Frontal cortex (tissue), 4 donors: ENCODE results near the gene SLC5A6. TPM values are rescaled to one million over a fixed set of nuclear protein-coding genes. Genes with fewer than 3 reads are reported as not detected.
A peak's percentile ranks its signal among the peaks of the same experiment; 100 is the strongest.

Source experiments
- DNase-seq, 2 donors: peaks; one replicate each; pipeline ENCODE4 v3.0.0; 2012; ENCODE audit warnings: low spot score in 2 of 2
- FAIRE-seq: peaks from 2 replicates; lab custom pipeline; 2012; peaks lifted over from hg19 to GRCh38; lab: Jason Lieb, UNC
- total RNA-seq: library from RNA; depleted of rRNA; stranded (reverse); fragments of >200 nt; gene quantifications from one replicate; pipeline ENCODE4 v1.2.3, GENCODE V29; 2014
- donor health status: control.
- donor health status: control.
- donor health status: control.

SLC5A6 gene
- total RNA-seq = 17.1 TPM

DNA sequence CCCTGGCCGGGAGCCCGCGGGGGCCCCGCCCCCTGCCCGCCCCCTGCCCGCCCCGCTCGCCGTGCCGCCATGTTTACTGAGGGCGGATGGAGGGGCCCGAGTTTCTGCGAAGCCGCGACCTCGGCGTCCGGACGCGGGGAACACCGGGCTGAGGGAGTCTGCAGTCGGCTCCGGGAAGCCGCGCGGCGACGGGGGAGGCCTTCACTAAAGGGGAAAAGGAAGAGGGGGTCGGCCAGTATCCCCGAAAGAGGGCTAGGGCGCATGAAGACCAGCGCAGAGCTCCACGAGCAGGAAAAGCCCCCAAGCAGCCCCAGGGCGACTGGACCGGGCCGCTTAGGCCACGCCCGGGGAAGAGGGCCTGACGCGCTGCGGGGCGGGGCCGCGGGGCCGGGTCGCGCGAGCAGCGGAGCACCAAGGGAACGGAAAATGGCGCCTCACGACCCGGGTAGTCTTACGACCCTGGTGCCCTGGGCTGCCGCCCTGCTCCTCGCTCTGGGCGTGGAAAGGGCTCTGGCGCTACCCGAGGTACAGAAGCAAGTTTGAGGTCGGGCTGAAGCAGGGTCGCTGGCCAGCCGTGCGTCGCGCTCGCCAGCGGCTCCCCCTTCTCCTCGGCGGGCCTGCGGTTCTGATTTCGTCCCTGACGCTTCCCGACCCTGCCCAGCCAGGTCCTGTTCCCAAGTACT lies at the start of gene SLC5A6, which contains the start of gene ATRAID:
SLC5A6 (minus strand) TSS at position 326 of the 683 bp plus-strand sequence. CDS start 4,618 bp downstream, outside the sequence.
ATRAID (plus strand) TSS at position 99 of the 683 bp plus-strand sequence; CDS start at position 427, 328 bp downstream.
- FAIRE-seq = no peak
- peak; percentile 94 for DNase-seq

DNA sequence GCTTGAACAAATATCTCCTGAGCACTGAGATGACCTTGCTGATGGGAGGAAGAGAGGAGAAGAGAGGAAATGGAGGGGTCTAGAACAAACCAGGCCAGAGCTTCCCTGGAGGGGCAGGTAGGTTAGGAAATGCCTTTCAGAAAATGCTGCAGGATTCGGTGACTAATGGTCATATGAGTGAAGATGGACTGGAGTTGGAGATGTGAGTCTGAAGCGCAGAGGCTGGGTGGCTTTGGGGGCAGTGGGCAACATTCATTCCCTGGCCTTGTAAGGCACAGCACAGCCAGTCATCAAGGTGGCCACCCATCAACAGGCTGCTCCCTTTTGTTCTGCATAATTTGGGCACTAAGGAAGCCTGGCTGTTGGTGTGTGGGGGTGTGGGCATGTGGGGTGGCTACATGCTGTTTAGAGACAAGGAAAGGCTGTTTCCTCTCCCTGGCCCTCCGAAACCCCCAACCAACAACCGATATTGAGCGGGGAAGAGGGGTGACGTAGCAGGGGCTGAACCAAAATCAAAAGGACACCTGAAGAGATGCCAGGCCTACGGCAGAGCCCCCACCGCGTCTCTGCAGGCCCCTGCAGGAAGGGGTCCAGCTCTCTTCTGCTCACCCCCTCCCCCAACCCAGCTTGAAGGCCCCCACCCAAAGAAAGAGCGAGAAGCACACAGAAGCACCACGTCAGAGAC lies 49.3 kb upstream of the SLC5A6 start:
- FAIRE-seq = no peak

DNA sequence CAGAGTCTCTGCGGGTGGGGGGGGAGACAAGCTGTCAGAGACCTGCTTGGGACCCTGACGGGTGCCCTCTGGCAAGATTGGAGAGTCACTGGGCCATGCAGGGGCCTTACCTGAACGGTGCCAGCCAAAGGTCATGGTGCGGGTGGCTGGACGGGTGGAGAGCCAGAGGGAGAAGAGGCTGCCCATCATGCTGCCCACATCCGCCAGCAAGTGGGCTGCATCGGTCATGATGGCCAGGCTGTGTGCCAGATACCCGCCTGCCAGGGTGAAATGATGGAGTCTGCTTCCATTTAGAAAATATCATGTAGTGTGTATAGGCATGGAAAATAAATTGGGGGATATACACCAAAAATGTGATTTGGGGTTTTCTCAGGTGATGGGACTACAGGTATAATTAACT lies 46.0 kb upstream of the SLC5A6 start:
- DNase-seq (no peak), FAIRE-seq (no peak)

More for the DNA sequence above, 49.3 kb upstream of the SLC5A6 start:
- DNase-seq = no peak

DNA sequence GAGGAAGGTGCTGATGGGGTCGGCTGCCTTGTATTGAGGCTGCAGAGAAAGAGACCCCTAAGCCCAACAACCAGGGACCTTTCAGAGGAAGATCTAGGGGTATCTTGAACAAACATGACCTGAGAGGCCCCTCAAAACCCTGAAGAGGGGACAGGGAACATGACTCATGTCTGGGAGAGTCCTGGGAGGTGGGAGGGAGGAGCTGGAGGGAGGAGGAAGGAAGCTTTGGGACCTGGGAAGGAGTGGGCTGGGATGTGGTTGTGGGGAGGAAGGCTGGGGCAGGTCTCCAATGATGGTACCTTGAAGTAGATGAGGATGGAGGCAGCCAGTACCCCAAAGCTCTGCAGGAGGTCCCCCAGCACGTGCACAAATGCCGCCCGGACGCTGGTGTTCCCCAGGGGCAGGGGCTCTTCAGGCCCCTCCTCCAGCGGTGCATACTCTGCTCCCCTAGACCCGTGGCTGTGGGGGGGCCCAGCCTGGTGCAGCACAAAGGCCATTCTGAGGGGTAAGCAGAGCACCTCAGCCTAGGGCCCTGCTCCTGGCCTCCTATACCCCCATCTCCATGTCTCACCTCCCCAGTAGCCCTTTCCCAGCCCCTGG lies 44.9 kb upstream of the SLC5A6 start:
- FAIRE-seq (no peak), DNase-seq (no peak)

DNA sequence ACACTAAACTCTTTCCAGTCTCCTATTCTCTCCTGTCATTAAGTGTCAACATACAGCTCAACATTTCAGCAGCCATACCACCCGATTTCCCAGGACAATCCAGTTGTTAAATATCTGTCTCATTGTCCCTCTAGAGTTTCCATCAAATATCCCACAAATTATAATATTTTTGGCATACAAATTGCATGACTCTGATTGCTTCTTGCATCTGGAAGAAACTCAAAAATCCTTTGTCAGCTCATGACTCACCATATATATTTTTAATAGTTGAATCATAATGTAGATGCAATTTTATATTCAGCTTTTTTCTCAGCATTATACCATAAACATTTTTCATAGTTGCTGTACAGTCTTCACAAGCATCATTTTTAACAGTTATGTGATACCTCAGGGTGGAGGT lies 43.6 kb upstream of the SLC5A6 start:
- FAIRE-seq = no peak
- DNase-seq = no peak

DNA sequence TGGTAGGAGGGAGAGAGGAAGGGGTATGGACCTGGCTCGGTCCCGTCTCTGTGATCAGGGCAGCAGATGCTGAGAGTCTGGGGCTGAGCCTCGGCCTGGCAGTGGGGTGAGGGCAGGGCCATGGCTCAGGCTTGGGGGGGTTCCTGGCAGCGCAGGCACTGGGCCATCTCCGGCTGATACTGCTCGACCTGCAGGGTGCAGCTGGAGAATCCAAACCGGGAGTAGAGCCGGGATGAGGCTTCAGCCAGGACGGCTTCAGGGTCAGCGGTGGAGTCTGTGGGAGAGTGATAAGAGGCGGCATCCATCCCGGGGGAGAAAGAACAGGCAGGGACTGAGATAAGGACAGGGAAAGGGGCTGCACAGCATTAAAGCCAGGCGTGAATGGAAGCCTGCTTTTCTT lies 43.1 kb upstream of the SLC5A6 start:
- DNase-seq (no peak), FAIRE-seq (no peak)

DNA sequence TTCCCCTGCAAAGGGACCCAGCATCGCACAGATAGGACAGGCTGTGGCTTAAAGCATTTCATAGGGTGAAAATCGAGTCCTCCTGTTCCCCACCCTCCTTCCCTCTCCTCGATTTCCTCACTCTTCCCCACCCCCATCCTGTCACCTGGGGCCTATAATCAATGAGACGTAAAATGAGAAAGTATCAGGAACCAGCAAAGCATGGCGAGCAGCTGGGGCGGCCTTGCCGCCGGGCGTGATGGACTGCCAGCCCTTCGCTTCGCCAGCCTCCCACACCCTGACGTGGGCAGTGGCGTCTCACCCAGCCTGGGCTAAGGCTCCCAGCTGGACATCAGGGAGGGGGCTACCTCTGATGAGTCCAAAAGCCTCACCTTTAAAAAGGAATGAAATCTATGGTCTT lies 39.7 kb upstream of the SLC5A6 start:
- no peak for DNase-seq
- no peak for FAIRE-seq

DNA sequence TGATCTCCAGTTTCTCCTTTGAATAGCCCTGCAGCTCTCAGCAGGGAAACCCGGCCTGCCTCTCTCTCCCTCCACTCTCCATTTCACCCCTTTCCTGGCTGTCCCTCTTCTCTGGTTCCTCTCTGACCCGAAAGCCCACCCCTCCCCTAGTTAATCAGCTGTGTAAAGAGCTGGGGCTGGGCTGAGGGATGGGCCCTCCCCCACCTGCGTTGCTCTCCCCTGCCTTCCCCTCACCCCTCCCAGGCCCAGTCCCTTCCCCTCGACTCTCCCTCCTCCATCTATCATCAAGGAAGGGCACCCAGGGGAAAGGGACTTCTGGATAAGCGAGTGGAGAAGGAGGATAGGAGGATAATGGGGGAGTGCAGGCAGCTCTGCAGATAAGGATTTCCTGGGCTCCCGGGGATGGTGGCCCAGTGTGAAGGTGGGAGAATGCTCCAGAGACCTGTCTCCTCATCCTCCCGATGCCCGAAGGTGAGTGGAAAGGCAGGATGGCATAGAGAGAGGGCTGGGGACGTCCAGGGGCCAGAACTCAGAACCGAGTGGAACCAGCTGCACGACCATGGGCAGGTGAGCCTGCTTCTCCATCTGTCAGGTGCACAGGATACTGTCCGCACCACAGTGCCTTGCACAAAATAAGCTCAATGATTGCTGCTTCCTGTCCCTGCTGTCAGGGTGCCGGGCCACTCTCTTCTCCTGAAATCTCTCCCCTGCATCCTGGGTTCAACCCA lies 38.7 kb upstream of the SLC5A6 start:
- FAIRE-seq (no peak), DNase-seq (no peak)

DNA sequence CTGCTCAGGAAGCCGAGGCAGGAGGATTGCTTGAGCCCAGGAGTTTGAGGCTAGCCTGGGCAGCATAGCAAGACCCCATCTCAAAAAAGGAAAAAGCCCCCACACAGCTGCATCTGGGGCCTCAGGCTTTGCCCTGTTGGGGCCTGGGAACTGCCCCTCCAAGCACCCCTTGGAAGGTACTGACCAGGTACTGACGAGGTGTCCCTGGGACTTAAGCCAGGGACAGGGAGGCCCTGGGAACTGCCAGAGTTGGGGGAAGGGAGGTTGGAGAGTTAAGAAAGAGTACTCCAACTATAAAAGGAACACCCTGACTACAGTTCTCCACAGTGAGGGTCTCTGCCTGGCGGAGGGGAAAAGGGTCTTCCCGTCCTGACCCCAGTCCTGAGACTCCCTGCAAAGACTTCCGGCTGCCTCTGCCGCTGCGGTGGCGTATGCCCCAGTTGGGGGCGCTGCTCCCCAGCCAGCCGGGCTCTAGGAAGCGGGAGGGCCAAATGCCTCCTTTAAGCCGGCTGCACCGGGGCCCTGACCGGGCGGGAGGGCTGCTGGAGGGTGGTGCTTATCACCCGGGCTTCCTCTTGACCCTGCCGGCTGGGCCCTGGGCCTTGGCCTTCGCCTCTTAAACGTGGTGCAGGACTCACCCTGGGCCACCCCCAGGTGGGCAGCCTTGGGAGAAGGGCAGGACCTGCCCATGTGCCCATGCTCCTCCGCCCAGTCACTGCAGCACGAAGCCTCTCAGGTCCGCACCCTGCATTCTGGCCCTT lies 38.0 kb upstream of the SLC5A6 start:
- DNase-seq (peak in 1 of 2 donors; percentile 60), FAIRE-seq (no peak)

DNA sequence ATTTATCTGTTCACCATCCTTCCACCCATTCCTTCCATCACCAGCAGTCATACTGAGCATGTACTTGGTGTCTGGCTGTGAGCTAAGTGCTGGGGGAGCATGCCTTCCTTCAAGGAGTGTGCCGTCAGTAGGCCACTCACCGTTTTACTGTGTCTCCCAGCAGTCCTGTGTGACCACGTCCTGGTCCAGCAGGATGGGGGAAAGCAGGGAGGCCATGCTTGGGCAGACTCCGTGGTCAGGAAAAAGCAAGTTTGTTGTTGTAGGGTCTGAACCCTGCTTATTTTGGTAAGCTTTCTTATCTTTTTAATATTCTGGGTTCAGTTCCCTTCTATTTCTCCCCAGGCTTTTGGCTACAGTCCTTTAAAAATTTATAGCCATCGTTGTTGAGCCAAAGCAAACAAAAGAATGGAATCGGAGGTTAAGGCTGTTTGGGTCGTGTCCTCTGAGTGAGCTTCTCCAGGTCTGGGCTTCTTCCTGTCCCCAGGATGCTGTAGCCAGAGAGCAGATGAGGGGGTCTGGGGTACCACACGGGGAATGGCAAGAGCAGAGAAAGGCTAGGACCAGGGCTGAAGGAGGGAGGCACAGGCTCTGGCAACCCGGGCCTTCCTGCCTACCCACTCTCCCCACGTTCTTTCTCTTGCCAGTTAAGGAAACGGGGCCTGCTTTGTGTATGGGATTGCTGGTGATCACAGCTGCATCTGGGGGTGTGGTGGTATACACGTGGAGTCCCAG lies 37.3 kb upstream of the SLC5A6 start:
- FAIRE-seq (no peak), DNase-seq (no peak)

DNA sequence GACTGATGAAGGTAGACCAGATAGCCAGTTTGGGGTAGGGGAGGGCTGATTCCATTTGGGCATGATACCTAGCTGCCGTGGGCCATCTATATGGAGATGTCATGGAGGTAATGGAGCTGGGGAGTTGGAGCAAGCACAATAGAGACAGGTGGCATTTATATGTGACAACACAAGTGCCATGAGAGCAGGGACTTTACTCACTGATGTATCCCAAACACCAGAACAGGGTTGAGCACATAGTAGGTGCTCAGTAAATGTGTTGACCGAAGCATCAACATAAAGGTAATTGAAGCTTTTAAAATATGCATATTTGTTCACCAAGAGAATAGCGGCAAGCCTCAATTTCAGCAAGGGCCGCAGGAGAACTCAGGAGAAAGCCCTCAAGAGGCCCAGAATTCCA lies 35.8 kb upstream of the SLC5A6 start:
- DNase-seq (no peak), FAIRE-seq (no peak)

DNA sequence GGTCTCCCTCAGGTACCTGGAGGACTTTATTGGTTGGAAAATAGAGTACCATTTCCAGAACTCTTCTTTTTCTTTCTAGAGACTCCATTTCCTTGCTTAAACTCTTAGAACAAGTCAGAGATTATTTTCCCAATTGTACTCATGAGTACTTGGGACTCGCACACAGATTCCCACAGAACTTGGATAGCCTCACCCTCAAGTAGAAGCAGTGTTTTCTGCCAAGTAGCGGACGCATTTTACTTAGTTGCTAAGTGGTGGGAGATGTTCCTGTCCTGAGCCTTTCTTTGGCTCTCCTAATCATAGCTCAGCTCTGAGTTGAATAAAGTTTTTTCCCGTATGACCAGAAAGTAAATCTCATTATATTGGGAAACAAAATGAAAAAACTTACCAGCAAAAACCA lies 33.6 kb upstream of the SLC5A6 start:
- FAIRE-seq (no peak), DNase-seq (no peak)

DNA sequence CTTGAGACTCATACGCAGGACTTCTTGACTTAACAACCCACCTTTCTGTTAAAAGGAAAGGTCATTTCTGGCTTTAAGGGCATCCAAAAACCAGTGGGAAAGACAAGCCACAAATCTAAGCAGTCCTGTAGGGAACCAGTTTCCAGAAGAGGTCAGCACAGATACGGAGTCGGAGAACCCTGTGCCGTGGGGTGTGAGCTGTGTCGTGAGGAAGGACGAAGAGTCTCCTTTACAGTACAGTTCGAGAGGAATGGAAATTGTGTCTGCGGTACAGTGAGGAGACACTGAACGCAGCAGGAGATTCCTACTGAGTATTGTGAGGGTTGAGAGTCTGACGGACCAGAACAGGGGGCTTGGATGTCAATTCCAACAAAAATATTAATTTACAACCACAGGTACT lies 33.0 kb upstream of the SLC5A6 start:
- DNase-seq (no peak), FAIRE-seq (no peak)

DNA sequence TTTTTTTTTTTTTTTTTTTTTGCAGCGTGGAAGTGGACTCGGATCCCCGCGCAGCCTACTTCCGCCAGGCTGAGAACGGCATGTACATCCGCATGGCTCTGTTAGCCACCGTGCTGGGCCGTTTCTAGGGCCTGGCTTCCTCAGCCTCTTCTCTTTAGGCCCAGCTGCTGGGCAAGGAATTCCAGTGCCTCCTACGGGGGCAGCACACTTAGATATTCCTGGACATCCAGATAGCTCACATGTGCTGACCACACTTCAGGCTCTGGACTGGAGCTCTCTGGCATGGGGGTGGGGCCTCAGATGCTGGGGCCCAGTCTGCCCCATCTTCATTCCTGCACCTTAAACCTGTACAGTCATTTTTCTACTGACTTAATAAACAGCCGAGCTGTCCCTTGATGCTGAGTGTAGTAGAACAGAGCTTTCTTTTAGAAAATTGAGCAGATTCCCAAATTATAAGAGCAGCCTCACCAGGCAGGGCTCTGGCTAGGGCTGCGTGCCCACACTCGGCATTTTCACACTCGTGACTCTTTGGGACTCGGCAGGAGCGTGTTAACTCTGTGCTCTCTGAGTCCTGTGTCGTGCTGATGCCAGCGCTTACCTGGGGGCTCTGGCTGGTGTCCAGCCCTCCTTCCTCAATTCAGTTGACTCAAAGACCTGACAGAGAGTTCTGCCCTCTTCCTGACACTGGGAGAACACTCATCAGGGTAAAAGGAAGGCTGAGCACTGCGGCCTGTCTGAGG lies 31.5 kb upstream of the SLC5A6 start:
- FAIRE-seq (no peak), DNase-seq (no peak)

DNA sequence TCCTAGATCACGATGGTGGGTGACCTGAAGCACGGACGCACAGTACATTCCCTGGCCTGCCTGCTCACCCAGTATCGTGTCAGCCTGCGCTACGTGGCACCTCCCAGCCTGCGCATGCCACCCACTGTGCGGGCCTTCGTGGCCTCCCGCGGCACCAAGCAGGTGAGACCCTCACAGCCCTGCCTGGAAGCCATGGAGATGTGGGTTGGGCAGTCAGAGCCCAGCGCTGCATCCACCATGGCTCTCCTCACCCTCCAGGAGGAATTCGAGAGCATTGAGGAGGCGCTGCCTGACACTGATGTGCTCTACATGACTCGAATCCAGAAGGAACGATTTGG lies 30.5 kb upstream of the SLC5A6 start:
- FAIRE-seq = no peak
- no peak for DNase-seq

DNA sequence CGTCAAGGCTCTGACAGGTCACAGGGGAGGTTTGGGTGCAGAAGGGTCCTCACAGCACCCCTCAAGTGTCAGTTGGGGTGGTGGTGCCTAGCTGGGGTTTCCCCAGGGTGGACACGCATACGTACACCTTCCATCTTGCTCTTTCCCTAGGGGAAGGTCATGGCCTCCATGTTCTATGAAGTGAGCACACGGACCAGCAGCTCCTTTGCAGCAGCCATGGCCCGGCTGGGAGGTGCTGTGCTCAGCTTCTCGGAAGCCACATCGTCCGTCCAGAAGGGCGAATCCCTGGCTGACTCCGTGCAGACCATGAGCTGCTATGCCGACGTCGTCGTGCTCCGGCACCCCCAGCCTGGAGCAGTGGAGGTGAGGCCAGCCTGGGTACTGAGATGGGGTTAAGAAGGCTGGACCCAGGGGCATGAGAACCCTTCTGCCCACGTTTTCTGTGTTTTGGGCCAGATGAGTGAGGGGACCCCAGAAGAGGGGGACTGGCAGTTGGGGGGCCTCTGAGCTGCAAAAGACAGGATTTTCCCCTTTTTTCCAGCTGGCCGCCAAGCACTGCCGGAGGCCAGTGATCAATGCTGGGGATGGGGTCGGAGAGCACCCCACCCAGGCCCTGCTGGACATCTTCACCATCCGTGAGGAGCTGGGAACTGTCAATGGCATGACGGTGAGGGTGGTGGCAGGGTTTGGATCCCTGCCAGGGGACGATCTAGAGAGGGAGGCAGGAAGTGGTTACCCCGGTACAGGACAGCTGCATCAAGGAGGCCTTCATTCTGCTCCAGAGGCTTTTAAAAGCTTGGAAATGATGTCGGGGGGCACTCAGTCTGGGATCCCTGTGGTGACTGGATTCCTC lies 29.9 kb upstream of the SLC5A6 start:
- FAIRE-seq = no peak

DNA sequence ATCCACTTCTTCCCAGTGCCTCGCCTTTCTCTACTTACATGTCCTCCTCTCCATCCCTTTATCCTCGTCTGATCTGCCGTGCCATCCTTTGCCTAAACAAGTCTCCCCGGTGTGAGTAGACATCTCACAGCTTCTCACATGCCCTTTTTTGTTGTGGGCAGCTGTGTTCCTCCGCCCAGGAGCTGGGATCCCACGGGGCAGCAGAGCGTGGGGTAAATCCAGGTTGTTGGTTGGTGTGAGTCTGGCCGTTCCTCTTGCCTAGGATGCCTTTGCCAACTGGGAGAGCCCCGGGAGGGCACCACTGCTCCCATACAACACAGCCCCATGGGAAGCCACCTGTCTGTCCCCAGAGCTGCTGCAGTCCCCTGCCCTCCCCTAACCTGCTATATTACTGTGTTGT lies 28.3 kb upstream of the SLC5A6 start:
- no peak for FAIRE-seq
- no peak for DNase-seq

More for the DNA sequence above, 29.9 kb upstream of the SLC5A6 start:
- no peak for DNase-seq

DNA sequence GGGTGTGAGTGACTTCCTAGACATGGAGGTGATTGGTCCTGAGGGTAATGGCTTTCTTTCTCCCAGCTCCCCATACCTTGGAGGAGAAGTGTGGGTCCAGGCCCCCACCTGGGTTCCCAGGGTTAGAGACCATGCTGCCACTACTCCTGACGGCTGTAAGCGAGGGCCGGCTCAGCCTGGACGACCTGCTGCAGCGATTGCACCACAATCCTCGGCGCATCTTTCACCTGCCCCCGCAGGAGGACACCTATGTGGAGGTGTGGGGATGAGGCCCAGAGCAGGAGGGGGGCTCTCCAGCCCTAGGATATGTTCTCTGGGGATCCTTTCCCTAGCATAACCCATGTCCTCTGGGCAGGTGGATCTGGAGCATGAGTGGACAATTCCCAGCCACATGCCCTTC lies 26.9 kb upstream of the SLC5A6 start:
- FAIRE-seq (no peak), DNase-seq (no peak)
